ENCODE results near the gene MAEA.

GRCh38 chr4:1288786-1289185 is 905 bp upstream of the MAEA start:
- TF ChIP-seq EP300 (IDR thresholded peaks at IDR 0.05) = no peak
- no peak for TF ChIP-seq CTCF (IDR thresholded peaks at IDR 0.05)
- no peak for TF ChIP-seq POLR2A (IDR thresholded peaks at IDR 0.05)
